NCI-H524 (cell line): ENCODE data around the gene EGFLAM.
"Not testable (repeated sequence)": the region's sequence is repeated elsewhere in the genome, so short reads cannot be mapped to it uniquely, and the experiment has no call there.

Source experiments
- DNase-seq, 2 experiments: peaks; one replicate each; lab custom pipeline; 2025; lab: John Stamatoyannopoulos, UW

EGFLAM gene

GRCh38 chr5:38376404-38376803, 118.0 kb downstream of the EGFLAM start:
- DNase-seq, result no peak

GRCh38 chr5:38378579-38378978, 120.2 kb downstream of the EGFLAM start:
- DNase-seq, result no peak

GRCh38 chr5:38379350-38379937, 121.1 kb downstream of the EGFLAM start:
- DNase-seq, result peak; percentile 43 to 61

DNA sequence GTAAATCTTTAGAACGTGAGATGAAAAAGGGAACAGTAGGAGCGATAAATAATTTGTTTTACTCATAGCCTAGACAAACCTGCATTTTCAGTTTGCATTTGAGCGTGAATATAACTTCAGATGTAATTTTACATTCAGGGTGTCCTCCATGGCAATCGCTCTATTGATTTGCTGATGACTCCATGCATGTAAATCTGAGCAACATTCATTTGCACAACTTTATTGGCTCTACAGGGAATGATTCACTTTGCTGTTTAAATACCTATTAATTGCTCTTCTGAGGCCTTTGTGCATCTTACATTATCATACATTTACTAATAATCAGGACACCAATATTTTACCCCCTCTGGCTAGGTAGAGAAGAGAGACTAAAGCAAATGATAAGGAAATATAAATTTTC, 122.2 kb downstream of the EGFLAM start:
- DNase-seq, result no peak

GRCh38 chr5:38381361-38381760, 123.0 kb downstream of the EGFLAM start:
- peak; percentile 33 to 71 for DNase-seq

DNA sequence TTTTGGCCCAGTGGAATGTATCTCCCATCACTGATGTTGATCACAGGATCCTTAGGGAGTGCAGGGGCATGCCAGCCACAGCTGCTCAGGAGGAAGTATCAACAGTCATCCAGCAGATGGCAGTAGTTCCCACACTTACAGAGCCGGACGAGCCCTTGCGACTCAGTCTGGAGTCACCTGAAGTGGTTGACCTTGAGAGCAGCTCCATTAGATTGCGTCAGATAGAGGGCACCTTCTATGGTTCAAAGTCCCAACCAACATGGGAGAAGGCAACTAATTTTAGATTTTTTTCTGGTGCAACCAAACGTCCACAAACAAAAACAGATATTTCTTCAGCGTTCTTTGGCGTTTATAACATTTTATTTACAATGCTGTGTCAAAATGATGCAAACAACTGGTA, 124.5 kb downstream of the EGFLAM start:
- peak; percentile 84 to 92 for DNase-seq

GRCh38 chr5:38383701-38384100, 125.3 kb downstream of the EGFLAM start:
- DNase-seq, result no peak

GRCh38 chr5:38384396-38384795, 126.0 kb downstream of the EGFLAM start:
- DNase-seq, result no peak

DNA sequence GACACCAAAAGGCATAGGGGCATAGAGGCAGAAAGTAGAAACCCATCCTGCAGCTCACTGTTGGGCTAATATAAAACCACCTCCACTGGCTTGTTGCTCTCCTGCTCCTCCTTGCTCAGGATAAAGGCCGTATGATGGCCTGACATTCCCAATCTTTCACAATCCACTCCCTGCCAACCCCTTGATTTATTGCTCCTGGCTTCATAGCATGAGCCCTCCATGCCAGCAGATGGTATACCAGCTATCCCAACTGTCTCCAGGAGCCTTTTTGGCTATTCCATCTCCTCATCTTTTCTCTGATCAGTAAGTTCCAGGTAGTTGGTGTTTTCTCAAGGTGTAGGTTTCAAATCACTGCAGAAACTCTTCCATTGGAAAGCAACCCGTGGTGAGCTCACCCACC, 128.8 kb downstream of the EGFLAM start:
- no peak for DNase-seq

GRCh38 chr5:38393636-38394035, 135.3 kb downstream of the EGFLAM start:
- no peak for DNase-seq

- no peak for DNase-seq
These were observed 138.4 kb downstream of the EGFLAM start for GRCh38 chr5:38396766-38397165.

DNA sequence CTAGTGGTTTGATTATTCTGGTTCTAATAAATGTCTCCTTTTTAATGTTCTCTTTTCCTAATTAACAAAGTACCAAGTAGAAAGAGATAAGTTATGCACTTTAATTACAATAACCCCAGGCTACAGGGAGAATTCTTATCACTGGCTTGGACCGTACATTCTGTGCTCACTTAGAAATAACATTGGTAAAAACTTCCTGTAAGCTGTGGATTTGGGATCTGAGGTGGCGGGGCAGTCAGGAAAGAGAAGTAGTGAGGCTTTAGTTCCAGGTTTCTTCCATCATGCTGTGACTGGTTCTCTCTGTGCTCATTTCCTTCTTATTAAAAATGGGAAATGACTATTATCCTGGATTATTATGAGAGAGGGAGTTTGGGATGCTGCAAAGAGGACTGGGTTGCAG, 142.0 kb downstream of the EGFLAM start:
- no peak for DNase-seq

DNA sequence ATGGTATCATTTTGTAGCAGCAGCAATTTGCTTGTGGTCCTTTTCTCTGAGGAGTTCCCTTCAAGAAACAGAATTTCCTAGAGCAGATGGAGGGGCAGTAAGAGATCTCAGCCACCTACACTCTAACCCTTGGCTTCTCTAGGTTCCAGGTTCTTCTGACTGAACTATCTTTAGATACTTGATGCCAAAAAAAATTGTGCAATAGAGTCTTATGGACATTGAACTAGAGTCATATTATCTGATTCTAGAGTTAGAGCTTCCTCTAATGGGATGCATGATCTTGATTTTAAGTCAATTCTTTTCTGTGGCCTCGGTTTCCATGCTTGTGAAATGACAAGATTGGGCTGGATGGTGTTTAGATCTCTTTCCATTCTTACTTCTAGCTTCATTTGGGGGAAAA, 142.8 kb downstream of the EGFLAM start:
- DNase-seq, result no peak

DNA sequence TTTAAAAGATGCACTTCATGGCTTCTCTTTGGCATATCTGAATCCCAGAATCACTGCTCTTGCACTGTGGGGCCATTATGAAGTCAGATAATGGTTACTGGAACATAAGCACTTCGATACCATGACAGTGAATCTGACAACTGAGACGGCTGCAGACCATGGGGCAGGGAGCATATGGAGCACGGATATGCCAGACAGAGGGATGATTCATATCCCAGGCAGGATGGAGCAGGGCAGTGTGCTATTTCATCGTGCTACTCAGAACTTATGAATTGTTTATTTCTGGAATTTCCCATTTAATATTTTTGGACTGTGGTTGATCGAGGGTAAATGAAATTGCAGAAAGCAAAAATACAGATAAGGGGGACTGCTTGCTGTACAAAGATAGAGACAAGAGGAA, 145.0 kb downstream of the EGFLAM start:
- DNase-seq, result peak; percentile 10 to 45

- DNase-seq, result peak in 1 of 2 experiments; percentile 26
These were observed 145.7 kb downstream of the EGFLAM start for GRCh38 chr5:38403877-38404635.

DNA sequence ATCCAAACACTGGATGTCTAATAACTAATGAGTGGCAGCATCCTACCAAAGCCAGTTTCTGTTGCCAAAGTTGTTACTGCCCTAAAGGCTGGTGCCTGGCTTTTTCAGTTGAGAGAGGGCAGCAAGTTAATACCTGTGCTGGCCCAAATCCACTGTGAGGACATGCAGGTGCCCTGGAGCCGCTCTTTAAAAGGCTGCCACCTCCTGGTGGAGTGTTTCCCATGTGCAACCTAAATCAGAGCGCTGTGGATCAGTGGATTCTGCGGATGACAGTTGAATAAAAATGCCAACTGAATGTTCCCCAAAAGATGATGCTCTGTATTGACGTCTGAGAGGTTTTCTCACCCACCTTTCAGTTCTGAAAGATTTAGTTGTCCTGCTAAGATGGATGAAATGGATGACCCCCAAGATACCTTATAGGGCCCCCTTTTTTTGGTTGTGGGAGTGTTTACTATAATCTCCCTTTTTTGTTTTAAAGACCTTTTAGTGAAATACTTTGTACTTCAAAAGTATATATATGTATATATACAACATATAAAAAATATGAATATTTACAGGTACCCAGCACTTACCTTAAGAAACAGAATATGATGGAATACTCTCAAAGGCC, 146.4 kb downstream of the EGFLAM start:
- DNase-seq, result peak in 1 of 2 experiments; percentile 28

DNA sequence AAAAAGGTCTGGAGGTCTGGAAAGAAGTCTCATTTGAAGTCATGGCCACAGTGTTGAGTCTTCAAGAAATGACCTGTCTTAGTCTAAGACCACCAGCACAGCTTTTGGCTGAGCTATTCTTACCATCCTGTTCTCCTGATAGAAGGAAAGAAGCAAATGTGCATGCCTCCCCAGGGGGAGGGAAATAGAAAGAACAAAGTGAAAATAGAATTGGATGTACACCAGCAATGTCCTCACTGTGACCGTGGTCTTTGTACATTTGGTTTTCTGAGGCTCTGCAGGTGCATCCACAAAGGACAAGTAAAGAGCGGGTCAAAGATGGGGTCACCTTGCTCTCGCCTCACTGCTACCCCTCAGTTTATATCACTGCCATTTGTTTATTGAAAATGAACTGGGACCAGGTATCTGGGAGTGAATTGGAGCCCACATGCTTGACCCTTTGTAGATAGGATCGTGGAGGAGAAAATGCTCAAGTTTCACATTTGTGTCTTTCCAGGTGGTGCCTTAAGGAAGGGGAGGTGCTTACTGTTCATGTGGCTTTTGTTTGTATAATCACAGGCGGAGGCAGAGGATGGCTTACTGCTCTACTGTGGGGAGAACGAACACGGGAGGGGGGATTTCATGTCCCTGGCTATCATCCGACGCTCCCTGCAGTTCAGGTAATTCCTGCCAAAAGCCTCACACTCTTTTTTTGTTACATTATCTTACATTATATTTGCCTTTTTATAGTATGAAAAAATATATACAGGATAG, 150.3 kb downstream of the EGFLAM start:
- no peak for DNase-seq

GRCh38 chr5:38410304-38410990, 152.1 kb downstream of the EGFLAM start:
- no peak for DNase-seq

DNA sequence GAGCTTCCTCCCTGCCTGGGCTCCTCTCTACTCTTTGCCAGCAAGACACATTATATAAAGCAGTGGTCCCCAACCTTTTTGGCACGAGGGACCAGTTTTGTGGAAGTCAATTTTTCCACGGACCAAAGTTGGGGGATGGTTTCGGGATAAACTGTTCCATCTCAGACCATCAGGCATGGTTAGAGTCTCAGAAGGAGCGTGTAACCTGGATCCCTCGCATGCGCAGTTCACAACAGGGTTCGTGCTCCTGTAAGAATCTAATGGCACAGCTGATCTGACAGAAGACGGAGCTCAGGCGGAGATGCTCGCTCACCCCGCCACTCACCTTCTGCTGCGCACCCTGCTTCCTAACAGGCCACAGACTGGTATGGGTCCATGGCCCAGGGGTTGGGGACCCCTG, 155.3 kb downstream of the EGFLAM start:
- DNase-seq, result no peak

GRCh38 chr5:38414348-38414747, 156.0 kb downstream of the EGFLAM start:
- DNase-seq, result peak in 1 of 2 experiments; percentile 9

GRCh38 chr5:38415772-38416171, 157.4 kb downstream of the EGFLAM start:
- not testable (repeated sequence) for DNase-seq

- no peak for DNase-seq
These were observed 159.3 kb downstream of the EGFLAM start for GRCh38 chr5:38417658-38418017.
